HS-5 (cell line): ENCODE measurements around the gene RPL21.

Source experiments
- DNase-seq: peaks from one replicate; pipeline ENCODE4 v3.0.0-alpha.2; 2012; ENCODE audit warnings: low read depth

Gene RPL21

GRCh38 chr13:27258637-27259386 lies 7.5 kb downstream of the RPL21 start:
- no peak for DNase-seq

DNA sequence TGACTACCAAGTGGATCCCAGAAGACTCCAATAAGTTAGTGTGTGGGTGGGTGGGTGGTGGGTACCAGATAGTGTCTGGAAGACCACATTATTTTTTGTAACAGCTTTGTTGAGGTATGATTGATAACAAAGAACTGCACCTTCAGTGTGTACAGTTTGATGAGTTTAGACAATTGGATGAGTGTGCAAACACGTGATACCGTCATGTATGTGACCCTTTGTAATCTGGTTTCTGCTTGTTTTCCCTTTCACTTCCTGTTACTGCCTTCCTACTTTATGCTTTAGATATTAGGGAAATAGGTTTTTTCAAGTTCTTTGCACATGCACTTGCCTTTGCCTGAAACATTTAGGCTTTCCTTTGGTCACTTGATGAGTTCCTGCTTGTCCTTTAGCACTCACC lies 8.5 kb downstream of the RPL21 start:
- DNase-seq, result no peak

- no peak for DNase-seq
Observed at GRCh38 chr13:27261396-27261795, 10.0 kb downstream of the RPL21 start.

DNA sequence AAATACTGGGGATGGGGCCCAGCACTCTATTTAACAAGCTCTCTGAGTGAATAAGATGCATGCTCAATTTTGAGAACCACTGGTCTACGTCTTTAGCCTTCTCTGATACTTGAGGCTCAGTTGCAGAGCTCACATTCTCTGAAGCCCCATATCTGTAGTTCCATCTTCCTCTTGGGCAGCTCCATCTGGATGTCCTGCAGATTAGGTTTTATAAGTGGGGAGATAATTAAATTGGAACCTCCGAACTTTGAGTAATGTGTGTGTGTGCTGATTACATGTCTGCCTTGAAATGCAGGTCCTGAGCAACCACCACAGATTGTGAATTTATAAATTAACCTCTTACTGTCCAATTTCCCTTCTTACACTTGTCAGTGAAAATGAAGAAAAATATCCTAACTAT lies 12.1 kb downstream of the RPL21 start:
- no peak for DNase-seq

- no peak for DNase-seq
Observed at GRCh38 chr13:27264181-27264580, 12.8 kb downstream of the RPL21 start.

DNA sequence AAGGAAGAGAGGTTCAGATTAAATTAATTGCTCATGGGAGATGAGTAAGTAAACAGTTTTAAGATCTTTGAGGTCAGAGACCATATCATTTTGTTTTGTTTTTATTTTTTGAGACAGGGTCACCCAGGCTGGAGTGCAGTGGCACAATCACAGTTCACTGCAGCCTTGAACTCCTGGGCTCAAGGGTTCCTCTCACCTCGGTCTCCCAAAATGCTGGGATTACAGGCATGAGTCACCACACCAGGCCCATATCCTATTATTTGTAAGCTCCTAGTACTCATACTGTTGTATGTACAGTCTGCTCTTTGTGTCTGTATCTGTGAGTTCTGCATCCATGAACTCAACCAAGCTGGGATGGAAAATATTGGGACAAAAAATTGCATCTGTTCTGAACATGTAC lies 13.3 kb downstream of the RPL21 start:
- no peak for DNase-seq

DNA sequence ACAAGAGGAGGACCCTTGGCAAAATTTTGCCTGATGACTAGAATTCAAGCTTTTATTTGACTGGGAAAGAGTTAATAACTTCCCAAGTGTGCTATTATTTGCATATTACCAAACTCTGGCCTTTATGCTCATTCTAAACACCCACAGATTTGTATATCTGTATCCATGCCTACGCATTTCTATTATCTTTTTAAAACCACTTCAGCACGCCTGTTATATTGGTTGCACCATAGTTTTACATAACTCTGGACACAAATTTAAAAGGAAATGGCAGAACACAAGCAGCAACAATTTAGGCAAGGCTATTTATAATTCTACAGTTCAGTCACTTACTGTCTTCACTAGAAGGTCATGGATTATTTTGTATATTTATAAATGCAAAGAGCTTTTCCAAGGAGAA lies 15.6 kb downstream of the RPL21 start:
- no peak for DNase-seq

DNA sequence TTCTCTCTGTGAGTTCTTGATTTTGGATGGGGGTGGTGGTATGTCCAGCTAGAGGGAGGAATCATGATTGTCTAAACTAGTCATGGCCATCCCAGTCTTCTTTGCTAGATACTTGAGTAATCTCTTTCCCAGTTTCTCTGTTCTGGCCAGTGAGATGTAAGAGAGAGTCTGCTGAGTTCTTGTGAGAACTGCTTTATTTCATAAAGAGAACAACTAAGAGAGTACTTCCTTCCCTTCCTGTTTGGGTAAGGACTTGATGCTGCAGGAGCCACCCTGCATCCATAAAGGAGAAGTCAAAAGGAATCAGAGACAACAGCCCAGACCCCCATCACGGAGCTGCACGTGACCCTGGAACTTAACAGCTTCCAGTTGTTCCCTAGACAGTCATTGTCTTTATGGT lies 16.2 kb downstream of the RPL21 start:
- DNase-seq, result no peak

DNA sequence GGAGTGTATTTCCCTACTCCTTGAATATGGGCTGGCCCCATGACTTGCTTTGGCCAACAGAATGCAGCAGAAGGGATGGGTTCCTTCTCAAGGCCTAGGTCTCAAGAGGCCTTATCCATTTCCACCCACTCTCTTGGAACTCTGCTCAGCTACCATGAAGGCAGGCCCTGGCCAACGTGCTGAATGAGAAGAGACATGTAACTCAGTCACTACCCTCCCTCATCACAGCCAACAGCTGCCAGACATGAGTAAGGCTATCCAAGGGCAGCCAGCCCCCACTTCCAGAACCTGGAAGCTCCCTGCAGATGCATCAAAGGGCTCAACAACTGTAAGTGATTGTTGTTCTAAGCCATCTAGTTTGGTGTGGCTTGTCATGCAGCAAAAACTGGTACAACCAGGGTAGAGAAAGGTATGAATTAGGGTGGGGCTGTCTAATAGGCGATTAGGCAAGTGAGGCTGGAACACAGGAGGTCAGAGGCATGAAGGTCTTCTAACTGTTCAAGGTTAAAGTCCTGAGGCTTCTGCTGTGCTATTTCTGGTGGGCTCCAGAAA lies 17.8 kb downstream of the RPL21 start:
- DNase-seq, result no peak

- DNase-seq, result no peak
Observed at GRCh38 chr13:27270594-27271520, 19.5 kb downstream of the RPL21 start, which contains the start of gene RASL11A. Gene RASL11A (plus strand): TSS chr13:27270830. CDS start chr13:27270945, 115 bp downstream.

DNA sequence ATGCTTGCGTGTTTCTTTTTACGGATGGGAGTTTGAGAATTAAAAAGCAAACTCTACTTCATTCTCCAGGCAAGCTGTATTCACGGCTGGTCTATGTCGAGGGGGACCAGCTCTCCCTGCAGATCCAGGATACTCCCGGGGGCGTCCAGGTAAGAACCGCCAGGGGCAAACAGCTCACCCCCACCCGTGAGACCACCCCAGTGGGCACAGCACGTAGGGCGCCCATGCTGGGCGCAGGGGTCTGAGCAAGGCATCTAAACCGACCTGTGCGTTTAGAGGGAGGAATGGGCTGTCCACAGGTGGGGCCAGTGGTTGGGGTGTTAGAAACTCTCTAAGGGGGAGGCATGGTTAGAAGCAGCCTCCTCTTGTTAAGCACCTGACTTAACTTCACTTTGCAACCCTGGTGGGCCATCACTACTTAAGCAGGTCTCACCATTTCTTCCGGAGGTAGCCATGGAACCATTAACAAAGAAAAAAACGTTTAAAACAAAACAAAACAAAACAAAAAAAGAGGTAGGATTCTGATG lies 20.3 kb downstream of the RPL21 start:
- DNase-seq, result no peak

DNA sequence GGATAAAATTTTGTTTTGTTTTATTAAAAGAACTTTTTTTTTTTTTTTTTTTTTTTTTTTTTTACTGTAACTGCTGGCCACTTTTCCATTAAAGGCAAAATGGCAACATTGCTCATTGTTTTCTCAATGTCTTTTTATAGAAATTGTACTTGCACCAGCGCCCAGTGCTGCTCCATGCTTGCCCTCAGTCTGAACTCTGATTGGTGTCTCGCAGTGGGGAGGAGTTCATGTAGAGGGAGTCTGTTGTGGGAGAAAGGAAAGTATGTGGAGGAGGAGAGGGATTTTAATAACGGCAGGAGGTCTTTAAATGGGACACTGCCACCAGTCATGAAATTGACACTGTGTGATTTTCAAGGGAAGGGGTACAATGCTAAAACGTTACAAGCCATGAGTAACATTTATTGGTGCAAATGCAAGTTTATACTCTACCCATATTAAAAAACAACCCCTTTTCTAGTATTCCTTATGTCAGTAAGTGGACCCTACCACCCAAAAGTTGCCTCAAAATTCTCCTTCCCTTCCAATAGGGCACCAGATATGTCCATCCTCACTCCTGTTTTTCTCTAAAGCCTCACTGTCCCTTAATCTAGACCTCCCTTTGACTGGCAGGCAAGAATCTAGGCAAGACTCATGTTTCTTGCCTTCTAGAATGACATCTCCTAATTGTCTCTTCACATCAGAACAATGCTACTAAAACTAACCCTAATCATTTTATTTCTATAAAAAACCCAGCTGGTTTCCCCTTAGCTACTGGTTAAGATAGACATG lies 22.5 kb downstream of the RPL21 start:
- DNase-seq, result no peak

DNA sequence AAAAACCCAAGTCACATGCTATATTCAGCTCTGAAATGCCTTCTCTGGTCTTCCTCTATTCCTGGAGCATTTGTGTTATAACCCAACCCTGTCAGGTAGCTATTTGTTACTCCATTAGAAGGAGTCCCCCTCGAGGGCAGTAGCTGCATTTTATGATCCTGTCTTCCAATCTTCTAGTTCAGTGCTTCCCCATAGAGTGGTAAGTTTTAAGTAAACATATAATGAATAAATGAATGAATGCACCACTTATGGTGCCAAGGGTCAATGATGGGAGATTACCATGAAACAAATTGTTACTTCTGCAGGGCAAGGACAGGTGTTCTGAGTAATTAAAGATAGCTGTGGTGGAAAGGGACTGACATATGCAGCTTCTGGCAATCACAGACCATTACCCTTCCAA lies 23.3 kb downstream of the RPL21 start:
- no peak for DNase-seq

DNA sequence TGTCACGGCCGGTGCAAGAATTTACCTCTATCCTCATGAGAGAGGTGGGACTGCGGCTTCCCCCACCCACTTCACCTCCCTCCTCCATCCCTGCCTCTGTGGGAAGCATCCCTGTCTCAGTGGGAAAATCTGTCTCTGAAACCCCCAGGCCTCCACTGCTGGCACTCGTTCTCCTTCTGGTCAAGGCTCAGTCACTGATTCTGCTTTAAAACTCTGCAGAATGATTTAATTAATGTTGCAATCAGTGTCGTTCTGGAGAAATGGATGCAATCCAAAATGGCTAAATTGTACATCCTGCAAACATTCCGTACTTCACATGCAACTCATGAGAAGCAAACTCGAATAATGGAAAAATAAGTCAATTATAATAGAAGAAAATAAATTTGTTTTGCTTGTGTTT lies 24.8 kb downstream of the RPL21 start:
- DNase-seq, result no peak

DNA sequence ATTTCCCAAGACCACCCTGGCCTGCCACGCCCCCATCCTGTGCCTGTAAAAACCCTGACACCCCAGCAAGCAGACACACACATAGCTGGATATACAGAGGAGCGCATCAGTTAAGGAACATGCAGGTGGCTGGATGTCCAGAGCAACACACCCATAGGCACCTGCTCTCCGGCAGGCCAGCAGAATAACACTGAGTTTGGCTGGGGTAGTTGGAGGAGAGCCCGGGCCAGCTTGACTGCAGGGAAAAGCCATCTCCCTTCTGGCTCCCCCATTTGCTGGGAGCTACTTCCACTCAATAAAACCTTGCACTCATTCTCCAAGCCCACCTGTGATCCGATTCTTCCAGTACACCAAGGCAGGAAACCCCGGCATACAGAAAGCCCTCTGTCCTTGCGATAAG lies 28.1 kb downstream of the RPL21 start:
- no peak for DNase-seq

GRCh38 chr13:27280009-27280656 lies 28.8 kb downstream of the RPL21 start:
- DNase-seq, result no peak

- no peak for DNase-seq
Observed at GRCh38 chr13:27280841-27281240, 29.5 kb downstream of the RPL21 start.

DNA sequence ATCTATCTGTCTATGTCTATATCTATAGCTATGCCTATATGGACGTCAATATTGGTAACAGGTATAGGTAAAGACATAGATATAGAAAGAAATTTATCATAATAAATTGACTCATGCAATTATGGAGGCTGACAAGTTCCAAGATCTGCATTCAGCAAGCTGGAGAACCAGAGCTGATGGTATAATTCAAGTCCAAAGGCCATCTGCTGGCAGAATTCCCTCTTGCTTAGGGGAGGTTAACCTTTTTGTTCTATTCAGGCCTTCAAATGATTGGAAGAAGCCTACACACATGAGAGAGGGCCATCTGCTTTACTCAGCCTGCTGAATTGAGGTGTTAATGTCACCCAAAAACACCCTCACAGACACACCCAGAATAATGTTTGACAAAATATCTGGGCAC lies 30.1 kb downstream of the RPL21 start:
- DNase-seq, result no peak

- no peak for DNase-seq
Observed at GRCh38 chr13:27283906-27284493, 32.6 kb downstream of the RPL21 start.

GRCh38 chr13:27288392-27288791 lies 37.0 kb downstream of the RPL21 start:
- no peak for DNase-seq
